ENCODE measurements around the gene FBXW10B.
"Not testable (repeated sequence)": the region's sequence is repeated elsewhere in the genome, so short reads cannot be mapped to it uniquely, and the experiment has no call there.

FBXW10B gene

GRCh38 chr17:15630930-15631453 is 11.5 kb upstream of the FBXW10B start:
- H3K27ac ChIP-seq = not testable (repeated sequence)

- not testable (repeated sequence) for H3K27ac ChIP-seq
These were observed 10.5 kb upstream of the FBXW10B start for GRCh38 chr17:15629991-15630390.

- not testable (repeated sequence) for H3K27ac ChIP-seq
These were observed 4.2 kb upstream of the FBXW10B start for GRCh38 chr17:15623661-15624209.

GRCh38 chr17:15623255-15623654 is 3.8 kb upstream of the FBXW10B start:
- H3K27ac ChIP-seq = not testable (repeated sequence)

- not testable (repeated sequence) for H3K27ac ChIP-seq
These were observed 2.6 kb upstream of the FBXW10B start for GRCh38 chr17:15622124-15622523.

- H3K27ac ChIP-seq = not testable (repeated sequence)
These were observed 2.7 kb downstream of the FBXW10B start for GRCh38 chr17:15616828-15617227.

GRCh38 chr17:15615850-15616249 is 3.7 kb downstream of the FBXW10B start:
- not testable (repeated sequence) for H3K27ac ChIP-seq

- not testable (repeated sequence) for H3K27ac ChIP-seq
These were observed 6.4 kb downstream of the FBXW10B start for GRCh38 chr17:15613111-15613510.

GRCh38 chr17:15592960-15593359 is 26.5 kb downstream of the FBXW10B start:
- H3K27ac ChIP-seq = not testable (repeated sequence)

GRCh38 chr17:15591986-15592385 is 27.5 kb downstream of the FBXW10B start:
- H3K27ac ChIP-seq = not testable (repeated sequence)

GRCh38 chr17:15590844-15591243 is 28.7 kb downstream of the FBXW10B start:
- H3K27ac ChIP-seq = not testable (repeated sequence)

GRCh38 chr17:15589544-15590536 is 29.7 kb downstream of the FBXW10B start:
- not testable (repeated sequence) for H3K27ac ChIP-seq

- H3K27ac ChIP-seq = not testable (repeated sequence)
These were observed 31.5 kb downstream of the FBXW10B start for GRCh38 chr17:15588017-15588416.

GRCh38 chr17:15583313-15583712 is 36.2 kb downstream of the FBXW10B start:
- not testable (repeated sequence) for H3K27ac ChIP-seq

- H3K27ac ChIP-seq = not testable (repeated sequence)
These were observed 38.0 kb downstream of the FBXW10B start for GRCh38 chr17:15581462-15581861.

- H3K27ac ChIP-seq = not testable (repeated sequence)
These were observed 42.7 kb downstream of the FBXW10B start for GRCh38 chr17:15576848-15577247.

- not testable (repeated sequence) for H3K27ac ChIP-seq
These were observed 44.8 kb downstream of the FBXW10B start for GRCh38 chr17:15574660-15575059.

GRCh38 chr17:15573870-15574269 is 45.6 kb downstream of the FBXW10B start:
- not testable (repeated sequence) for H3K27ac ChIP-seq

All from 22Rv1 (cell line).